ENCODE measurements around the gene IFITM10. TPM values are rescaled to one million over a fixed set of nuclear protein-coding genes. Genes with fewer than 3 reads are reported as not detected.

The IFITM10 gene
- total RNA-seq, 1 experiment from 2014 or later = 0.59 TPM

DNA sequence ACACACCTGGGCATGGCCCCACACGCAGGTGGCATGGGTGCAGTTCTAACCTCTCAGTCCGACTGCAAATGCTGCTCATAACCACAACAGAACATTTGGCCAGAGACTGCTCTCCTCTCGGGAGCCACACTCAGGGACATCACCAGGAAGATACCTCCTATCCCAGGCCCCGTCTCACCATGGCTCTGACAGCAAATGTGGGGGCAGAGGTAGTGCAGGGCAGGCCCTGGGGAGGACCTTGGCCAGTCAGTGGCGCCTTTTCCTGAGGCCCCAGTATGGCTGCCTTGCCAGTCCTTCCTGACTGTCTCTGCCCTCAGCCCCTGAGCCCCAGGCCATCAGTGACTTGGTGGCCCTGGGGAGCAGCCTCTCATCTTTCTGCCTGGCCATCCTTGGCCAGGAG is 50.6 kb downstream of the IFITM10 start:
- Mint-ChIP-seq H3K4me1 (peaks cover 5 to 10% of the 10 kb centered on the region in 2 experiments; a peak in 3 of 4 replicates), H3K36me3 (ENCODE audit: insufficient read depth in 1 of 3, low read depth in 3 of 3) (no peaks in the 10 kb centered on the region), H3K27ac (no peak overlapping the region), H3K4me3 (no peak overlapping the region), H3K9me3 (peaks cover 0 to 7% of the 10 kb centered on the region in 2 experiments; a peak in 3 of 5 replicates), H3K27me3 (ENCODE audit: low read depth) (peaks cover 61% of the 10 kb centered on the region)
- no peak for DNase-seq
- Histone ChIP-seq H4K5ac (ENCODE audit: insufficient read length, low read depth, low read length) (no peak overlapping the region), H3K9ac (ENCODE audit: extremely low read depth, insufficient read length, low read length) (no peak overlapping the region), H3T11ph (ENCODE audit: low read length) (no peak overlapping the region), H3K9me3 (ENCODE audit: control insufficient read depth, low read depth, low read length) (no peaks in the 10 kb centered on the region), H4K8ac (replicated peaks; ENCODE audit: insufficient read length, low read depth, low read length) (no peak overlapping the region), H3K23me2 (ENCODE audit: insufficient read length, low read depth, low read length, poor library complexity, severe bottlenecking) (no peaks in the 10 kb centered on the region), H3K79me1 (ENCODE audit: insufficient read depth, low read depth, low read length, poor library complexity, severe bottlenecking) (no peaks in the 10 kb centered on the region), H3K56ac (ENCODE audit: insufficient read length, low read depth, low read length) (no peak overlapping the region), H4K20me1 (ENCODE audit: control insufficient read depth, insufficient read depth, insufficient read length) (no peaks in the 10 kb centered on the region), H4K91ac (ENCODE audit: insufficient read length, low read depth, low read length) (no peak overlapping the region), H2AK5ac (ENCODE audit: insufficient read length, low read length) (no peak overlapping the region), H3K18ac (ENCODE audit: insufficient read length, low read depth, low read length) (no peak overlapping the region), H2BK20ac (ENCODE audit: low read depth, low read length, poor library complexity, severe bottlenecking) (no peak overlapping the region), H3K79me2 (ENCODE audit: insufficient read depth, low read length) (no peaks in the 10 kb centered on the region), H3K27ac (ENCODE audit: insufficient read length, low read depth, low read length) (no peak overlapping the region), H2BK5ac (ENCODE audit: insufficient read length, low read length) (no peak overlapping the region), H3K4me1 (ENCODE audit: insufficient read depth, low read length) (no peaks in the 10 kb centered on the region), H3K4me2 (ENCODE audit: insufficient read depth, insufficient read length, low read length) (no peak overlapping the region), H2BK120ac (ENCODE audit: low read depth, low read length, poor library complexity, severe bottlenecking) (no peak overlapping the region), H2BK12ac (ENCODE audit: insufficient read length, low read depth, low read length) (no peak overlapping the region), H2BK15ac (ENCODE audit: low read depth, low read length) (no peak overlapping the region), H3K4ac (ENCODE audit: low read depth, low read length) (no peak overlapping the region), H3K23ac (ENCODE audit: insufficient read length, low read depth, low read length) (no peak overlapping the region), H2AFZ (ENCODE audit: low read length) (no peak overlapping the region), H3K14ac (ENCODE audit: insufficient read depth, low read length) (no peak overlapping the region), H3K27me3 (ENCODE audit: insufficient read depth, low read length) (no peaks in the 10 kb centered on the region; the same call in 1 of the 2 replicates)
- WGBS (ENCODE audit: extremely low coverage, insufficient read length, low lambda C conversion rate) = no CpG with 5 or more reads among the region's 5 CpGs
- TF ChIP-seq, protein P1, sequence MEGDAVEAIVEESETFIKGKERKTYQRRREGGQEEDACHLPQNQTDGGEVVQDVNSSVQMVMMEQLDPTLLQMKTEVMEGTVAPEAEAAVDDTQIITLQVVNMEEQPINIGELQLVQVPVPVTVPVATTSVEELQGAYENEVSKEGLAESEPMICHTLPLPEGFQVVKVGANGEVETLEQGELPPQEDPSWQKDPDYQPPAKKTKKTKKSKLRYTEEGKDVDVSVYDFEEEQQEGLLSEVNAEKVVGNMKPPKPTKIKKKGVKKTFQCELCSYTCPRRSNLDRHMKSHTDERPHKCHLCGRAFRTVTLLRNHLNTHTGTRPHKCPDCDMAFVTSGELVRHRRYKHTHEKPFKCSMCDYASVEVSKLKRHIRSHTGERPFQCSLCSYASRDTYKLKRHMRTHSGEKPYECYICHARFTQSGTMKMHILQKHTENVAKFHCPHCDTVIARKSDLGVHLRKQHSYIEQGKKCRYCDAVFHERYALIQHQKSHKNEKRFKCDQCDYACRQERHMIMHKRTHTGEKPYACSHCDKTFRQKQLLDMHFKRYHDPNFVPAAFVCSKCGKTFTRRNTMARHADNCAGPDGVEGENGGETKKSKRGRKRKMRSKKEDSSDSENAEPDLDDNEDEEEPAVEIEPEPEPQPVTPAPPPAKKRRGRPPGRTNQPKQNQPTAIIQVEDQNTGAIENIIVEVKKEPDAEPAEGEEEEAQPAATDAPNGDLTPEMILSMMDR (conservative IDR thresholded peaks at IDR 0.05) = no peak

All from H9 (cell line).